SK-N-SH (cell line): ENCODE data around the gene NFKBIA. TPM values are rescaled to one million over a fixed set of nuclear protein-coding genes. Genes with fewer than 3 reads are reported as not detected.

Experiments used
- CTCF ChIA-PET: fragments of 300-600, 350-600 bp; formaldehyde crosslinking; extraction: SDS; loops from one replicate; lab custom pipeline; 2021; lab: Yijun Ruan, JAX
- POLR2A ChIA-PET: fragments of 350-600 bp; sonication (Branson Sonifier 250); formaldehyde crosslinking; extraction: SDS; loops from one replicate; lab custom pipeline; 2020; ENCODE audit warnings: antibody characterized with exemption, inconsistent platforms; lab: Yijun Ruan, JAX
- DNase-seq: peaks from one replicate; pipeline ENCODE4 v3.0.0; 2012
- H2AFZ ChIP-seq: fragments of 200-600 bp; sonication (generic); 2 replicates; pipeline ENCODE4 v1.8.1; 2016; ENCODE audit warnings: antibody characterized with exemption, mild to moderate bottlenecking, low read depth
- H3F3A ChIP-seq: fragments of 200-600 bp; sonication (generic); replicated peaks from 2 replicates; pipeline ENCODE3; 2016; ENCODE audit warnings: antibody characterized with exemption, mild to moderate bottlenecking; ENCODE audit not compliant: insufficient read depth
- H3K27ac ChIP-seq, 2 experiments: fragments of 200-500 bp in 1 of 2; fragments of 200-600 bp in 1 of 2; sonication (Bioruptor generic) in 1 of 2; sonication (generic), shearing (Covaris generic) in 1 of 2; 2 replicates each; pipeline versions ENCODE4 v1.5.1 to v1.6.1; 2014 to 2016; ENCODE audit warnings: low read depth in 2 of 2, inconsistent platforms in 1 of 2, low read length in 1 of 2, mild to moderate bottlenecking in 1 of 2, mixed read lengths in 1 of 2
- H3K27me3 ChIP-seq: fragments of 200-600 bp; sonication (generic), shearing (Covaris generic); 2 replicates; pipeline ENCODE4 v1.6.1; 2016; ENCODE audit warnings: mixed run types; ENCODE audit not compliant: insufficient read depth
- H3K36me3 ChIP-seq, 2 experiments: fragments of 200-500 bp in 1 of 2; fragments of 200-600 bp in 1 of 2; sonication (Bioruptor generic) in 1 of 2; sonication (generic) in 1 of 2; replicated peaks in 1 of 2; 2 replicates each; pipeline versions ENCODE3 to v1.5.1; 2014 to 2016; ENCODE audit warnings: low read length in 1 of 2, mild to moderate bottlenecking in 1 of 2; ENCODE audit not compliant: insufficient read depth in 2 of 2, control insufficient read depth in 1 of 2
- H3K4me1 ChIP-seq, 2 experiments: fragments of 200-500 bp in 1 of 2; fragments of 200-600 bp in 1 of 2; sonication (Bioruptor generic) in 1 of 2; sonication (generic), shearing (Covaris generic) in 1 of 2; 2 replicates each; pipeline versions ENCODE4 v1.5.1 to v1.6.1; 2014 to 2016; ENCODE audit warnings: low read depth in 1 of 2, low read length in 1 of 2, mixed run types in 1 of 2; ENCODE audit not compliant: insufficient read depth in 2 of 2, control insufficient read depth in 1 of 2
- H3K4me2 ChIP-seq: fragments of 200-600 bp; sonication (generic), shearing (Covaris generic); 2 replicates; pipeline ENCODE4 v1.6.1; 2017; ENCODE audit warnings: mixed run types
- H3K4me3 ChIP-seq, 2 experiments: fragments of 200-500 bp in 1 of 2; fragments of 200-600 bp in 1 of 2; sonication (Bioruptor generic) in 1 of 2; sonication (generic), shearing (Covaris generic) in 1 of 2; 2 replicates each; pipeline versions ENCODE4 v1.5.1 to v1.8.1; 2014 to 2016; ENCODE audit warnings: low read depth in 2 of 2, inconsistent platforms in 1 of 2, low read length in 1 of 2, mild to moderate bottlenecking in 1 of 2, mixed read lengths in 1 of 2, moderate library complexity in 1 of 2
- H3K79me2 ChIP-seq: fragments of 200-600 bp; sonication (generic); 2 replicates; pipeline ENCODE4 v1.8.1; 2017; ENCODE audit warnings: mild to moderate bottlenecking; ENCODE audit not compliant: insufficient read depth
- H3K9ac ChIP-seq: fragments of 200-600 bp; sonication (generic); 2 replicates; pipeline ENCODE4 v1.6.1; 2017; ENCODE audit warnings: mixed run types
- H3K9me2 ChIP-seq: fragments of 200-600 bp; sonication (generic); 2 replicates; pipeline ENCODE4 v1.6.1; 2017; ENCODE audit warnings: mixed run types
- H3K9me3 ChIP-seq: fragments of 200-600 bp; sonication (generic); 2 replicates; pipeline ENCODE4 v1.6.1; 2017; ENCODE audit warnings: mixed run types, mild to moderate bottlenecking, moderate library complexity
- H4K20me1 ChIP-seq: fragments of 200-600 bp; sonication (generic); 2 replicates; pipeline ENCODE4 v1.6.1; 2017; ENCODE audit warnings: mild to moderate bottlenecking, mixed run types; ENCODE audit not compliant: insufficient read depth
- CTCF ChIP-seq: fragments of 200-600 bp; sonication (generic); IDR thresholded peaks from 2 replicates; pipeline ENCODE4 v1.6.1; 2017; ENCODE audit warnings: antibody characterized with exemption, mild to moderate bottlenecking, moderate library complexity
- EP300 ChIP-seq, 2 experiments: IDR thresholded peaks; 2 replicates each; pipeline versions ENCODE4 v1.4.0 to v1.6.1; 2012; ENCODE audit warnings: borderline replicate concordance in 1 of 2, low read depth in 1 of 2, low read length in 1 of 2
- FOXM1 ChIP-seq: IDR thresholded peaks from 2 replicates; pipeline ENCODE4 v1.4.0; 2012; ENCODE audit warnings: low read depth, mild to moderate bottlenecking
- GABPA ChIP-seq: IDR thresholded peaks from 2 replicates; pipeline ENCODE4 v1.4.0; 2012; ENCODE audit warnings: low read depth, mild to moderate bottlenecking
- IRF3 ChIP-seq: fragments of 150-350 bp; IDR thresholded peaks from 2 replicates; pipeline ENCODE4 v1.6.1; 2016; ENCODE audit warnings: mild to moderate bottlenecking, low read depth, low read length
- JUND ChIP-seq: IDR thresholded peaks from 2 replicates; pipeline ENCODE4 v1.4.0; 2012
- MEF2A ChIP-seq: IDR thresholded peaks from 2 replicates; pipeline ENCODE4 v1.4.0; 2012; ENCODE audit warnings: low read depth, borderline replicate concordance
- NFIC ChIP-seq: IDR thresholded peaks from 2 replicates; pipeline ENCODE4 v1.4.0; 2012; ENCODE audit warnings: borderline replicate concordance
- PBX3 ChIP-seq: IDR thresholded peaks from 2 replicates; pipeline ENCODE4; 2012
- POLR2AphosphoS5 ChIP-seq: IDR thresholded peaks from 2 replicates; pipeline ENCODE4 v1.6.1; 2012; ENCODE audit warnings: low read depth, low read length
- RAD21 ChIP-seq: IDR thresholded peaks from 2 replicates; pipeline ENCODE4 v1.6.1; 2012; ENCODE audit warnings: mild to moderate bottlenecking, low read length
- SMC3 ChIP-seq: IDR thresholded peaks from 2 replicates; pipeline ENCODE4 v1.6.1; 2012; ENCODE audit warnings: low read depth, low read length, improper control_type of control experiment
- TAF1 ChIP-seq: IDR thresholded peaks from 2 replicates; pipeline ENCODE4 v1.6.1; 2012; ENCODE audit warnings: low read depth, mild to moderate bottlenecking, low read length, moderate library complexity, borderline replicate concordance
- TCF12 ChIP-seq: IDR thresholded peaks from 2 replicates; pipeline ENCODE4 v1.4.0; 2012
- TEAD4 ChIP-seq: IDR thresholded peaks from 2 replicates; pipeline ENCODE4 v1.4.0; 2012; ENCODE audit warnings: mild to moderate bottlenecking, borderline replicate concordance; ENCODE audit not compliant: insufficient read depth
- USF1 ChIP-seq: IDR thresholded peaks from 2 replicates; pipeline ENCODE4 v1.4.0; 2012; ENCODE audit warnings: low read depth, borderline replicate concordance
- USF2 ChIP-seq: fragments of 150-350 bp; IDR thresholded peaks from 2 replicates; pipeline ENCODE4 v1.6.1; 2017; ENCODE audit warnings: antibody characterized with exemption, low read length, low read depth, borderline replicate concordance
- WGBS: methylation state at CpG from one replicate; pipeline ENCODE4 v1.1.6; 2017; ENCODE audit warnings: low lambda C conversion rate; 5-methylcytosine and 5-hydroxymethylcytosine counted together
- polyA plus RNA-seq, 3 experiments: library from polyadenylated mRNA; depleted of rRNA; stranded (reverse); fragments of >200 nt; gene quantifications; 2 replicates each; pipeline ENCODE4 v1.2.3, GENCODE V29; 2012

The NFKBIA gene
- polyA plus RNA-seq, 1 of the 3 experiments (the other 2 are of a cell fraction): 56.7 TPM

- Histone ChIP-seq H3K36me3 (no peaks in the 10 kb centered on the region), H3K9me3 (no peaks in the 10 kb centered on the region; the same call in 1 of the 2 replicates), H3K9ac (no peak overlapping the region), H3K79me2 (no peaks in the 10 kb centered on the region), H3K4me1 (no peaks in the 10 kb centered on the region), H3K4me3 (no peak overlapping the region), H3K9me2 (no peaks in the 10 kb centered on the region), H3K27ac (no peak overlapping the region), H3F3A (peaks cover 10% of the 10 kb centered on the region), H4K20me1 (no peaks in the 10 kb centered on the region), H3K4me2 (no peak overlapping the region), H2AFZ (no peak overlapping the region)
- 100% methylated on average over 1 of the region's 1 CpG for WGBS
- ChIA-PET POLR2A (no interaction called here), CTCF (no interaction called here)
- no peak for DNase-seq
- TF ChIP-seq TAF1 (no peak), USF1 (no peak), FOXM1 (no peak), NFIC (no peak), POLR2AphosphoS5 (no peak)
- TF ChIP-seq, all 33 proteins: peak for 0
- no peaks in the 10 kb centered on the region for H3K27me3 ChIP-seq
Observed at GRCh38 chr14:35433826-35434225, 29.3 kb upstream of the NFKBIA start.

- peak overlapping the region; percentile 73; the same call in 1 of the 2 replicates for H2AFZ ChIP-seq
- ChIA-PET CTCF (interaction anchor here (1.1 to 1.8 kb wide), 2 partner anchors 8 to 9 kb away, joined by 3 to 9 read pairs; no protein-coding TSS in a partner anchor), POLR2A (no interaction called here)
- no peak overlapping the region for H3K4me3 ChIP-seq
- no peak for TF ChIP-seq PBX3
- no peak for TF ChIP-seq EP300 (IDR thresholded peaks at IDR 0.05; ENCODE audit: borderline replicate concordance in 1 of 2, low read depth in 1 of 2, low read length in 1 of 2)
- TF ChIP-seq NFIC: no peak
- TF ChIP-seq TCF12: no peak
- no peak for TF ChIP-seq POLR2AphosphoS5
- TF ChIP-seq TAF1: no peak
- no peak for TF ChIP-seq CTCF
- TF ChIP-seq GABPA: no peak
- no peak for TF ChIP-seq MEF2A
- no peak for TF ChIP-seq JUND
- TF ChIP-seq USF1: no peak
- no peak for TF ChIP-seq TEAD4
- TF ChIP-seq USF2: no peak
- TF ChIP-seq RAD21: no peak
- no peak for TF ChIP-seq IRF3
- no peak for TF ChIP-seq SMC3
- no peak overlapping the region for H3K4me2 ChIP-seq
- H3K27me3 ChIP-seq: no peaks in the 10 kb centered on the region
- H4K20me1 ChIP-seq: no peaks in the 10 kb centered on the region
- no peaks in the 10 kb centered on the region for H3K9me3 ChIP-seq
- H3K4me1 ChIP-seq: no peaks in the 10 kb centered on the region
- H3K79me2 ChIP-seq: no peaks in the 10 kb centered on the region
- no peak overlapping the region for H3K27ac ChIP-seq
- no peaks in the 10 kb centered on the region for H3K9me2 ChIP-seq
- no peak for DNase-seq
- H3K9ac ChIP-seq: no peak overlapping the region
- H3K36me3 ChIP-seq: no peaks in the 10 kb centered on the region
- peaks cover 2% of the 10 kb centered on the region for H3F3A ChIP-seq
- 78% methylated on average over 13 of the region's 13 CpGs for WGBS
Observed at GRCh38 chr14:35430459-35431199, 26.1 kb upstream of the NFKBIA start.
